GM10266 (cell line): ENCODE data around the gene CHAT.
A peak's percentile ranks its signal among the peaks of the same experiment; 100 is the strongest.

ENCODE experiments used
- DNase-seq: peaks from one replicate; pipeline ENCODE4 v3.0.0; 2012; ENCODE audit errors: extremely low spot score
- TF ChIP-seq, protein P1 (sequence below): IDR thresholded peaks from 2 replicates; pipeline ENCODE4 v1.5.1; 2012; ENCODE audit warnings: mild to moderate bottlenecking, low read depth; ENCODE audit not compliant: control insufficient read depth, insufficient read depth; ENCODE audit errors: missing control alignments

The CHAT gene

DNA sequence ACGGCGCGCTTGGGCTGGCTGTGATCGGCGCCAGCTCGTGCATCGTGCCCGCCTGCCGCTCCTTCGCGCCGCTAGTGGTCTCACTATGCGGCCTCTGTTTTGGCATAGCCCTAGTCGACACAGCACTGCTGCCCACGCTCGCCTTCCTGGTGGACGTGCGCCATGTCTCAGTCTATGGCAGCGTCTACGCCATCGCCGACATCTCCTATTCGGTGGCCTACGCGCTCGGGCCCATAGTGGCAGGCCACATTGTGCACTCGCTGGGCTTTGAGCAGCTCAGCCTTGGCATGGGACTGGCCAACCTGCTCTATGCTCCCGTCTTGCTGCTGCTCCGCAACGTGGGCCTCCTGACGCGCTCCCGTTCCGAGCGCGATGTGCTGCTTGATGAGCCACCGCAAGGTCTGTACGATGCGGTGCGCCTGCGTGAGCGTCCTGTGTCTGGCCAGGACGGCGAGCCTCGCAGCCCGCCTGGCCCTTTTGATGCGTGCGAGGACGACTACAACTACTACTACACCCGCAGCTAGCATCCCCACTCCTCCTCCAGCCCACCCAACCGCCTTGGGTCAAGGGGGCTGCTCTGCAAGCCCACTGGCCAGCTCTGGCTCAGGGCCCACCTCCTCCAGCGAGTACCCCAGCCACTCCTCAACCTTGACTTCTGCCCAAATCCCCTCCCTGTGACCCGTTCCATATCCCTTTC is 1.9 kb upstream of the CHAT start:
- TF ChIP-seq, protein P1, sequence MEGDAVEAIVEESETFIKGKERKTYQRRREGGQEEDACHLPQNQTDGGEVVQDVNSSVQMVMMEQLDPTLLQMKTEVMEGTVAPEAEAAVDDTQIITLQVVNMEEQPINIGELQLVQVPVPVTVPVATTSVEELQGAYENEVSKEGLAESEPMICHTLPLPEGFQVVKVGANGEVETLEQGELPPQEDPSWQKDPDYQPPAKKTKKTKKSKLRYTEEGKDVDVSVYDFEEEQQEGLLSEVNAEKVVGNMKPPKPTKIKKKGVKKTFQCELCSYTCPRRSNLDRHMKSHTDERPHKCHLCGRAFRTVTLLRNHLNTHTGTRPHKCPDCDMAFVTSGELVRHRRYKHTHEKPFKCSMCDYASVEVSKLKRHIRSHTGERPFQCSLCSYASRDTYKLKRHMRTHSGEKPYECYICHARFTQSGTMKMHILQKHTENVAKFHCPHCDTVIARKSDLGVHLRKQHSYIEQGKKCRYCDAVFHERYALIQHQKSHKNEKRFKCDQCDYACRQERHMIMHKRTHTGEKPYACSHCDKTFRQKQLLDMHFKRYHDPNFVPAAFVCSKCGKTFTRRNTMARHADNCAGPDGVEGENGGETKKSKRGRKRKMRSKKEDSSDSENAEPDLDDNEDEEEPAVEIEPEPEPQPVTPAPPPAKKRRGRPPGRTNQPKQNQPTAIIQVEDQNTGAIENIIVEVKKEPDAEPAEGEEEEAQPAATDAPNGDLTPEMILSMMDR, result no peak
- peak; percentile 35 for DNase-seq

DNA sequence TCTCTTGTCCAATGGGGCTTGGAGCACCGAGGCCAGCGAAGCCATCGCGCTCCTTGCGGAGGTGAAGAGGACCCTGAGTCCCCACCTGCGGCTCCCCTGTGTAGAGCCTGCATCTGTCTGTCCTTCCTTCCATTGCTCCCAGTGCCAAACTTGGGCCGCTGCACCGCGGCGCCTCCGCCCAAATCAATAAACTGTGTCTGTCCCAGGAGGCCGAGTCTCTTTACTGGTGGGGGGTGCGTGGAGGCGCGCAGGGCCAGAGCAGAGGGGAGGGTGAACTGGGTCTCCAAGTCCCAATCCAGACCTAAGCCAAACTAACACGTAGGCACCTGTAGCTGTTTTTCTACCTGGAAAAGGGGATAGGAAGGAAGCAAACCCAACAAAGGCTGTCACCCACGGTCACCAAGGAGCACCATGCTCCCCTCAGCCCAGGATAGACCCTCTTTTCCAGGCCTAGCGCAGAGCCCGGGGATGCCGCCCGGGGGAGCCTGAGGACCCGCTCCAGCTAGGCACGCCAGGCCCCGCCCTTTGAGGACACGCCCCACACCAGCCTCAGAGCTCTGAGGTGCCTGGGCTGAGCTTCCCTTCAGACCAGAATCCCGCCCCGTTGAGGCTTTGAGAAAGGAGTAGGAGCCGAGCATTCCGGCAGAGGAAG is 1.2 kb upstream of the CHAT start:
- TF ChIP-seq, protein P1, result no peak
- DNase-seq, result peak; percentile 55

DNA sequence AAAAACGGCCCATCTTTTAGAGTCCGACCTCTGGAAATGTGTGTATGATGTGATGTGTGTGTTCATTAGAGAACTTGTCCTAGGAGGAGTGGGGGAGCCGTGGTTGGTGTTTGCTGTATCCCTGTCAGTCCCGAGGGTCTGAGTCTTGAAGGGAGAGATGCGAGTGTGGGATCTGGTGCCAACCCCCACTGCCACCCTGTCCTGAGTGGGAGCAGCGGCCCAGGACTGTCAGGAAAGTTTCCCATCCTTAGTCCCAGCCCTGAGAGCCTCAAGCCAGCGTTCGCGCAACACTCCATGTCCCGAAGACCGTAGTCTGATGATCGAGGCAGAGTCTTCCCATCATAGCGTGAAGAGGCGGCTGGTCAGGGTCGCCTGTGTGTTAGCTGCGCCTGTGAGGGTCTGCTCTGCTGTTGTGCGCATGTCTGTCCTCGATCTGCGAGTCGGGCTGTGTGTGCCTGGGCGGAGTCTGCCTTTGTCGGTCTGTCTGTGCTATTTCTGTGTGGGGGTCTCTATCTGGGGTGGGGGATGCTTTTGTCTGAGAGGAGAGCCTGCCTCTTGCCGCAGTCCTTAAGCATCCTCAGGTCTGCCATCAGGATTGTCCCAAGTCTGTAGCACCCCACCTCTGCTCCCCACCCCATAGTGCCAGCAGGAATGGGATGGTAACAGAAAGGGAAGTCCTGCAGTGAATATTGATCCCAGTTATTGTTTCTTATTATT is 514 bp upstream of the CHAT start:
- DNase-seq, result no peak

DNA sequence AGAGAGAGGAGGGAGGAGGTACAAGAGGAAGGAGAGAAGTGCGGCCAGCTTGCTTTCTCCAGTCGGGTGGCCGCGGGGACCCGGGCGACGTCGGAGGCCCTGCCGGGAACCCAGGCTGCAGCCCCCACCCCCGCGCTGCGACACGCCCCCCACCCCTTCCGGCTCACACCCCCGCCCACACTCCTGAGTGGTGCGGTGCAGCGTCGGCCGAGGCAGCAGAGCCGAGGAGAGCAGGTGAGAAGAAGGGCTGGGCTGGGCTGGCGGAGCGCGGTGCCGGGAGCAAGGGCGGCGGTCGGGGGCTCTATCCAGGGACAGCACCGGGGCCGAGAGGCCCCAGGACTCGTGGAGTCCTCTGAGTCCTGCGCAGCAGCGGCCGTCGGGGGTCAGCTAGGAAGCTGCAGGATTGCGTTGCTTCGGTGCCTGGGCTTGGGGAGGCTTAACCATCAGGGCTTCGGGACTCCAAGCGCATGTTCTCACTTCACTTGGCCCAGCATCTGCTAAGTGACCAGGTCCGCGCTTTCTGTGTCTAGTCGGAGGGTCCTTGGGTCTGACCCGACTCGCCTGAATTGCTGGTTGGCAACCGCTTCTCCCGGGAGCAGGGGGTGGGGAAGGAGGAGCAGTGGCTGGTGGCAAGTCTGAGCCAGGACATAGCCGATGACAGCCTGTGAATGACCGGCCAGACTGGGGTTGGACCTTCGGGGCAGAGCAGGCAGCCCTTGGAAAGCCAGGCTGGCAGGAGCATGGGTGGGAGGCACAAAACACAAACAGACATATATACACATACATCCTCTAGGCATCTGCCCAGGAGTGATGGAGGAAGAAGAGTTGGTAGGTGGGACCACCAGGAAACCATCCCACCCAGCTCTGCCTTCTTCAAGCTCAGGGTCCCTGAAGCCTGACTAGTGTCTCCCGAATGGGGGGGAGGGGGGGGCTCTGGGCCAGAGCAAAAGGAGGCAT is 683 bp downstream of the CHAT start:
- DNase-seq, result no peak

More for the DNA sequence above, 514 bp upstream of the CHAT start:
- TF ChIP-seq, protein P1, result no peak

GRCh38 chr10:49615213-49615612 is 1.4 kb downstream of the CHAT start:
- TF ChIP-seq, protein P1, result no peak
- no peak for DNase-seq

More for the DNA sequence above, 683 bp downstream of the CHAT start:
- TF ChIP-seq, protein P1, result no peak

DNA sequence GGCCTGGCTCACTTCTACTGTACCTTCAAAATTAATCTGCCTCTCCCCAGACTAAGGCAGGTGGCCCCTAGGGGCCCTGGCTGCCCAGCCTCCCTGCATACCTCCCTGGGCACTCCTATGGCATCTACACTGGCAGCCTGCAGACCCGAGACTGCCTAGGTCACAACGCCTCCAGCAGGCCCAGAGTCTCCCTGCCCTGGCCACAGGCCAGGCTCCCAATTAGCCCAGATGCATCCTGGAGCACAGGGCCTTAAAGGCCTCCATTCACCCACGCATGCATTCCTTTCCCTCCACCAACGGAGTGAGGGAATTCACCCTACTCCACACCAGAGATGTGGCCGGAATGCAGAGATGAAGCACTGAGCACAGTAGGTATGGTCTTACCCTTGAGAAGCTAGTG is 1.9 kb downstream of the CHAT start:
- TF ChIP-seq, protein P1, result no peak
- DNase-seq, result no peak
